Measurements from ENCODE around the gene SAPCD2.

DNA sequence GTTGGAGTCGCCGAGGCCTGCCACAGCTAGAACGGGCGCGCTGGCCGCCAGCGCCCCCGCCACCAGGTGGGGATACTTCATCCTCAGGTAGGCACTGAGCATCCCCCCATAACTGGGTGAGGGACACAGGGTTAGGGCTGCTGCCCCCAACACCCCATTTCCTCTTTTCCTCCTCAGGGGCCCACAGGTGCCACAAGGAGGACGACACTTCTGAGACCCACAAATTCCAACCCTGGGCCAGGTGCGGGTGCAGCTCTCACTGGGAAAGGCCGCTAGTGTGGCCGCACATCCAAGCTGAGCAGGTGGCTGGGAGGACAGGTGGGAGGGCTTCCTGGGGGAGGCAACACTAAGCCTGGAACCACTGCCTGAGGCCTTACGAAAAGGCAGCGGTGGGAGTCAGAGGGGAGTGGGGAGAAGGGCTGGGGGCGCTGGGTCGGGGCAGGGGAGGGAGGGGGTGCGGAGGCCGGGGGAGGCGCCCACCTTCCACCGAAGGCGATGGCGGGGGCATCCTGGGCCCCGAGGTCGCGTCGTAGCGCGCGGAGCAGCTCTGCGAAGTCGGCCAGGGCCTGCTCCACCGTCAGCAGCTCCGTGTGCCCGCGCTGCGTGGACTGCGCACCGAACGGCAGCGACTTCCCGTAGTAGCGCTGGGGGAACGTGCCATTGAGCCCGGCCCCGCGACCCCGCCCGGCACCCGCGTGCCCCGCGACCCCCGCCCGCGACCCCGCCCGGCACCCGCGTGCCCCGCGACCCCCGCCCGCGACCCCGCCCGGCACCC, 43.2 kb upstream of the SAPCD2 start:
- TF ChIP-seq POLR2A (IDR thresholded peaks at IDR 0.05) (no peak), EP300 (IDR thresholded peaks at IDR 0.05) (no peak), POLR2AphosphoS5 (IDR thresholded peaks at IDR 0.05) (no peak)
- TF ChIP-seq, protein P1, sequence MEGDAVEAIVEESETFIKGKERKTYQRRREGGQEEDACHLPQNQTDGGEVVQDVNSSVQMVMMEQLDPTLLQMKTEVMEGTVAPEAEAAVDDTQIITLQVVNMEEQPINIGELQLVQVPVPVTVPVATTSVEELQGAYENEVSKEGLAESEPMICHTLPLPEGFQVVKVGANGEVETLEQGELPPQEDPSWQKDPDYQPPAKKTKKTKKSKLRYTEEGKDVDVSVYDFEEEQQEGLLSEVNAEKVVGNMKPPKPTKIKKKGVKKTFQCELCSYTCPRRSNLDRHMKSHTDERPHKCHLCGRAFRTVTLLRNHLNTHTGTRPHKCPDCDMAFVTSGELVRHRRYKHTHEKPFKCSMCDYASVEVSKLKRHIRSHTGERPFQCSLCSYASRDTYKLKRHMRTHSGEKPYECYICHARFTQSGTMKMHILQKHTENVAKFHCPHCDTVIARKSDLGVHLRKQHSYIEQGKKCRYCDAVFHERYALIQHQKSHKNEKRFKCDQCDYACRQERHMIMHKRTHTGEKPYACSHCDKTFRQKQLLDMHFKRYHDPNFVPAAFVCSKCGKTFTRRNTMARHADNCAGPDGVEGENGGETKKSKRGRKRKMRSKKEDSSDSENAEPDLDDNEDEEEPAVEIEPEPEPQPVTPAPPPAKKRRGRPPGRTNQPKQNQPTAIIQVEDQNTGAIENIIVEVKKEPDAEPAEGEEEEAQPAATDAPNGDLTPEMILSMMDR (IDR thresholded peaks at IDR 0.05): no peak

Data from suprapubic skin (tissue), 4 donors.